DND-41 (cell line): Measurements from ENCODE around the gene MACROD2.

Experiments used
- ATAC-seq: fragments of 200-7000 bp; cut with Tn5 transposase; 3 replicates; pipeline ENCODE4 v1.9.1; 2021; ENCODE audit warnings: low read depth; ENCODE audit not compliant: insufficient read depth
- DNase-seq: peaks from one replicate; pipeline ENCODE4 v3.0.0-alpha.2; 2020
- H2AFZ ChIP-seq: 2 replicates; pipeline ENCODE4 v1.6.0; 2012; ENCODE audit warnings: low read depth, low read length
- H3K27ac ChIP-seq: 2 replicates; pipeline ENCODE4 v1.5.1; 2012; ENCODE audit warnings: low read length, inconsistent platforms
- H3K27me3 ChIP-seq: fragments of 200-600 bp; sonication (generic); 2 replicates; pipeline ENCODE4 v1.6.0; 2012; ENCODE audit warnings: low read length, mild to moderate bottlenecking, inconsistent platforms; ENCODE audit not compliant: insufficient read depth, poor library complexity
- H3K36me3 ChIP-seq: 2 replicates; pipeline ENCODE4 v1.5.1; 2012; ENCODE audit warnings: low read length, inconsistent platforms; ENCODE audit not compliant: insufficient read depth
- H3K4me1 ChIP-seq: 2 replicates; pipeline ENCODE4 v1.5.1; 2012; ENCODE audit warnings: mild to moderate bottlenecking, low read length; ENCODE audit not compliant: insufficient read depth
- H3K4me2 ChIP-seq: 2 replicates; pipeline ENCODE4 v1.6.0; 2012; ENCODE audit warnings: mild to moderate bottlenecking, moderate library complexity, low read length, inconsistent platforms; ENCODE audit not compliant: insufficient read depth
- H3K4me3 ChIP-seq, 2 experiments: fragments of 200-600 bp in 1 of 2; shearing (Covaris generic) in 1 of 2; 2 replicates each; pipeline ENCODE4 v1.5.1; 2012 to 2016; ENCODE audit warnings: inconsistent platforms in 2 of 2, low read length in 2 of 2, mild to moderate bottlenecking in 2 of 2, low read depth in 1 of 2, moderate library complexity in 1 of 2
- H3K79me2 ChIP-seq: 2 replicates; pipeline ENCODE4 v1.6.0; 2012; ENCODE audit warnings: low read length, inconsistent platforms; ENCODE audit not compliant: insufficient read depth
- H3K9ac ChIP-seq: 2 replicates; pipeline ENCODE4 v1.6.0; 2012; ENCODE audit warnings: low read depth, mild to moderate bottlenecking, inconsistent platforms, low read length, moderate library complexity
- H3K9me3 ChIP-seq: 2 replicates; pipeline ENCODE4 v1.5.1; 2012; ENCODE audit warnings: low read length, moderate library complexity, mild to moderate bottlenecking, inconsistent platforms; ENCODE audit not compliant: insufficient read depth, severe bottlenecking
- H4K20me1 ChIP-seq: 2 replicates; pipeline ENCODE4 v1.6.0; 2012; ENCODE audit warnings: low read length; ENCODE audit not compliant: insufficient read depth
- EZH2 ChIP-seq: IDR thresholded peaks from 3 replicates; pipeline ENCODE4 v1.6.1; 2012; ENCODE audit warnings: borderline replicate concordance, low read depth, mild to moderate bottlenecking, moderate library complexity, low read length, inconsistent platforms; ENCODE audit not compliant: severe bottlenecking
- TF ChIP-seq, protein P1 (sequence below): IDR thresholded peaks from 2 replicates; pipeline ENCODE4 v1.5.1; 2012; ENCODE audit warnings: borderline replicate concordance, low read length, moderate library complexity, mild to moderate bottlenecking; ENCODE audit not compliant: poor library complexity, severe bottlenecking; ENCODE audit errors: extremely low read depth

The MACROD2 gene

GRCh38 chr20:14581731-14582130, 586.4 kb downstream of the MACROD2 start:
- DNase-seq: no peak
- no peaks in the 10 kb centered on the region for H3K79me2 ChIP-seq

DNA sequence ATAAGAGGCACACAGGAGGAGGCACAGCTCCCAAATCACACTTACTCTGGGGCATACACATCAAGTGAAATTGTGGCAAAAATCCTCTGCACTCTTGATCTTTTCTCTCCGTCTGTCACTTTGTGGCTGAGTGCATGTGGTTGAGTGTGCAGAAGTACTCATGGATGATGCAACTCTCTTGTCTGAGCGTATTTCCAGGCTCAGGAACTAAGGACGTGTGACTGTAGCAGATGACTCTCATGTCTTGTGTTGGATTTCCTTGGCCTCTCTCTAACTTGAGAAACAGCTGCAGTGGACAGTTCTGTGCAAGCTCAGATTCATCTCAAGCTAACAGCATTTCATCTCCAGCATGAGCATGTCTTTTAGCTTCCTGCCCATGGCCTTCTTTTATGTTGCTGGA, 587.5 kb downstream of the MACROD2 start:
- no peak for TF ChIP-seq EZH2
- TF ChIP-seq, protein P1, sequence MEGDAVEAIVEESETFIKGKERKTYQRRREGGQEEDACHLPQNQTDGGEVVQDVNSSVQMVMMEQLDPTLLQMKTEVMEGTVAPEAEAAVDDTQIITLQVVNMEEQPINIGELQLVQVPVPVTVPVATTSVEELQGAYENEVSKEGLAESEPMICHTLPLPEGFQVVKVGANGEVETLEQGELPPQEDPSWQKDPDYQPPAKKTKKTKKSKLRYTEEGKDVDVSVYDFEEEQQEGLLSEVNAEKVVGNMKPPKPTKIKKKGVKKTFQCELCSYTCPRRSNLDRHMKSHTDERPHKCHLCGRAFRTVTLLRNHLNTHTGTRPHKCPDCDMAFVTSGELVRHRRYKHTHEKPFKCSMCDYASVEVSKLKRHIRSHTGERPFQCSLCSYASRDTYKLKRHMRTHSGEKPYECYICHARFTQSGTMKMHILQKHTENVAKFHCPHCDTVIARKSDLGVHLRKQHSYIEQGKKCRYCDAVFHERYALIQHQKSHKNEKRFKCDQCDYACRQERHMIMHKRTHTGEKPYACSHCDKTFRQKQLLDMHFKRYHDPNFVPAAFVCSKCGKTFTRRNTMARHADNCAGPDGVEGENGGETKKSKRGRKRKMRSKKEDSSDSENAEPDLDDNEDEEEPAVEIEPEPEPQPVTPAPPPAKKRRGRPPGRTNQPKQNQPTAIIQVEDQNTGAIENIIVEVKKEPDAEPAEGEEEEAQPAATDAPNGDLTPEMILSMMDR: no peak
- Histone ChIP-seq H3K9me3 (no peaks in the 10 kb centered on the region), H3K4me3 (no peak overlapping the region), H3K9ac (no peak overlapping the region), H3K4me2 (no peak overlapping the region), H3K27ac (no peak overlapping the region), H2AFZ (no peak overlapping the region), H4K20me1 (no peaks in the 10 kb centered on the region), H3K4me1 (peaks cover 8% of the 10 kb centered on the region), H3K27me3 (no peaks in the 10 kb centered on the region), H3K36me3 (no peaks in the 10 kb centered on the region), H3K79me2 (no peaks in the 10 kb centered on the region)
- peak; percentile 82 for ATAC-seq
- peak; percentile 15 for DNase-seq

More at GRCh38 chr20:14581731-14582130, 586.4 kb downstream of the MACROD2 start:
- Histone ChIP-seq H3K4me3 (no peak overlapping the region), H3K9ac (no peak overlapping the region), H4K20me1 (no peaks in the 10 kb centered on the region), H2AFZ (no peak overlapping the region), H3K27me3 (no peaks in the 10 kb centered on the region), H3K4me1 (peaks cover 8% of the 10 kb centered on the region), H3K36me3 (no peaks in the 10 kb centered on the region), H3K4me2 (no peak overlapping the region), H3K27ac (no peak overlapping the region), H3K9me3 (no peaks in the 10 kb centered on the region)
- ATAC-seq: no peak
- TF ChIP-seq EZH2: no peak
- TF ChIP-seq, protein P1: no peak

DNA sequence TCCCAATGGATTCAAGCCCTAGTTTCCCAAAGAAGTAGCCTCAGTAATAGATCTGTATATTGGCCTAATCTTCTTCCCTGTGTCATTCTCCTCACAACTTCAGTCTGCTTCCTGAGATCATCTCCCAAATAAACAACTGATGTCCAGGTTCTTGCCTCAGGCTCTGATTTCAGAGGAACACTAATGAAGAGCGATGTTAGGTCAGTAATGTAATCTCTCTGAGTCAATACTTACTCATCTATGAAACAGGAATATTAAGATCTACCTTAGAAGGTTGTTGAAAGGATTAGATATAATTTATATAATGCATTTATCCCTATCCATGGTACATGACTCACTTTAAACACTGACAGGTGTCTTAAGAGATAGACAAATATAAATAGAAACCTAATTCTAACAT, 588.1 kb downstream of the MACROD2 start:
- Histone ChIP-seq H3K4me1 (peaks cover 8% of the 10 kb centered on the region), H2AFZ (no peak overlapping the region), H3K9ac (no peak overlapping the region), H3K9me3 (peaks cover under 1% of the 10 kb centered on the region), H3K79me2 (no peaks in the 10 kb centered on the region), H3K4me3 (no peak overlapping the region), H4K20me1 (no peaks in the 10 kb centered on the region), H3K27me3 (no peaks in the 10 kb centered on the region), H3K36me3 (no peaks in the 10 kb centered on the region), H3K27ac (no peak overlapping the region), H3K4me2 (no peak overlapping the region)
- ATAC-seq (no peak), DNase-seq (no peak)
- TF ChIP-seq, protein P1: no peak
- no peak for TF ChIP-seq EZH2

DNA sequence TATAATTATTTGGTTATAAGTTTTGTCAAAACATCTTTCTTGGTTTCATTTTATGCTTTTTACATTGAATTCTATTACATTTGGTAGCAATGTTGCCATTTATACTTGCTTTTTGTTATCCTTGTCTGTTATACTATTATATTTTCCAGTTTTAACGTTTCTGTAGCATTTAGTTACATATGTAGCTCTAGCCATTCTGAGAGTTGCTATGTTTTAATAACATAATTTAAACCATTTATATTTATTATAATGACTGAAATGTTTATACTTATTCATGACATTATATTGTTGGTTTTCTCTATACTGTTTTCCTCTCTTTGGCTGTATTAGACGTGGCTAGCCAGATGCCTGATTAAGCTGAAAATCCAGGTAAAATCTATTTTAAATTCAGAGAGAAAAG, 594.1 kb downstream of the MACROD2 start:
- ATAC-seq (no peak), DNase-seq (no peak)
- no peak overlapping the region for H2AFZ ChIP-seq
- no peaks in the 10 kb centered on the region for H3K36me3 ChIP-seq
- peaks cover 8% of the 10 kb centered on the region for H3K9me3 ChIP-seq
- no peak overlapping the region for H3K4me2 ChIP-seq
- H3K27me3 ChIP-seq: no peaks in the 10 kb centered on the region
- H4K20me1 ChIP-seq: no peaks in the 10 kb centered on the region
- no peak overlapping the region for H3K9ac ChIP-seq
- no peak overlapping the region for H3K27ac ChIP-seq
- no peaks in the 10 kb centered on the region for H3K79me2 ChIP-seq
- H3K4me3 ChIP-seq: no peak overlapping the region
- H3K4me1 ChIP-seq: no peaks in the 10 kb centered on the region
- TF ChIP-seq, protein P1: no peak
- TF ChIP-seq EZH2: no peak
